Stimulated activated CD8-positive, alpha-beta memory T cell treated with anti-CD3 and anti-CD28 coated beads, Interleukin-4, amount 100 ng/mL, for 24 hours (primary cell): ENCODE measurements around the gene PROSER3.
A peak's percentile ranks its signal among the peaks of the same experiment; 100 is the strongest.

ENCODE experiments used
- DNase-seq: peaks from one replicate; pipeline ENCODE4 v3.0.0-alpha.2; 2020; ENCODE audit warnings: low read depth

PROSER3 gene

GRCh38 chr19:35739275-35740107 is 18.5 kb upstream of the PROSER3 start:
- no peak for DNase-seq

- no peak for DNase-seq
Observed at GRCh38 chr19:35740108-35740422, 17.9 kb upstream of the PROSER3 start.

- peak; percentile 96 for DNase-seq
Observed at GRCh38 chr19:35740423-35741202, 17.4 kb upstream of the PROSER3 start.

GRCh38 chr19:35741203-35741515 is 16.8 kb upstream of the PROSER3 start:
- no peak for DNase-seq

- peak; percentile 58 for DNase-seq
Observed at GRCh38 chr19:35742121-35742724, 15.8 kb upstream of the PROSER3 start, which contains the start of gene IGFLR1. Gene IGFLR1, minus strand, starts transcription at chr19:35742452. Its CDS starts 1,272 bp downstream, at chr19:35741180.

GRCh38 chr19:35743640-35744429 is 14.1 kb upstream of the PROSER3 start:
- no peak for DNase-seq

- peak; percentile 83 for DNase-seq
Observed at GRCh38 chr19:35744430-35745327, 13.3 kb upstream of the PROSER3 start.

- peak; percentile 92 for DNase-seq
Observed at GRCh38 chr19:35745328-35746086, 12.5 kb upstream of the PROSER3 start, which contains the start of the genes PSENEN and U2AF1L4. Gene PSENEN, plus strand, starts transcription at chr19:35745651. Its CDS starts 280 bp downstream, at chr19:35745931. Gene U2AF1L4, minus strand, starts transcription at chr19:35745418. Its CDS starts 27 bp downstream, at chr19:35745391.

GRCh38 chr19:35746087-35746462 is 11.9 kb upstream of the PROSER3 start:
- no peak for DNase-seq

- no peak for DNase-seq
Observed at GRCh38 chr19:35746531-35746930, 11.4 kb upstream of the PROSER3 start.

GRCh38 chr19:35748106-35749020 is 9.6 kb upstream of the PROSER3 start, which contains the start of gene LIN37:
Gene LIN37, plus strand, starts transcription at chr19:35748576. Its CDS starts 149 bp downstream, at chr19:35748725.
- peak; percentile 98 for DNase-seq

GRCh38 chr19:35750167-35750566 is 7.8 kb upstream of the PROSER3 start:
- DNase-seq = no peak

GRCh38 chr19:35751839-35752745 is 5.9 kb upstream of the PROSER3 start:
- no peak for DNase-seq

- DNase-seq = no peak
Observed at GRCh38 chr19:35752746-35753350, 5.1 kb upstream of the PROSER3 start.

GRCh38 chr19:35753634-35754369 is 4.2 kb upstream of the PROSER3 start:
- no peak for DNase-seq

GRCh38 chr19:35754370-35755130 is 3.4 kb upstream of the PROSER3 start:
- no peak for DNase-seq
